Vagina (tissue), 2 donors: ENCODE measurements around the gene LRRC73. TPM values are rescaled to one million over a fixed set of nuclear protein-coding genes. Genes with fewer than 3 reads are reported as not detected.

Experiments used
- DNase-seq, 2 donors: peaks; one replicate each; pipeline ENCODE4 v3.0.0-alpha.2; 2017; ENCODE audit errors: extremely low spot score in 2 of 2
- H3K27ac ChIP-seq: fragments of 200-600 bp; sonication (generic); one replicate; pipeline ENCODE4 v1.5.1; 2019
- H3K27me3 ChIP-seq: fragments of 200-600 bp; sonication (generic); one replicate; pipeline ENCODE4 v1.5.1; 2019
- H3K36me3 ChIP-seq, 2 donors: fragments of 200-600 bp; sonication (generic); one replicate each; pipeline ENCODE4 v1.5.1; 2017 to 2019
- H3K4me1 ChIP-seq: fragments of 200-600 bp; sonication (generic); one replicate; pipeline ENCODE4 v1.5.1; 2019
- H3K4me3 ChIP-seq, 2 donors: fragments of 200-600 bp; sonication (generic); 1 replicate in 1 of 2; 2 replicates in 1 of 2; pipeline ENCODE4 v1.5.1; 2016 to 2019
- H3K9me3 ChIP-seq: fragments of 200-600 bp; sonication (generic); one replicate; pipeline ENCODE4 v1.5.1; 2019
- CTCF ChIP-seq, 3 experiments: fragments of 450-650 bp in 2 of 3; fragments of 200-600 bp in 1 of 3; sonication (generic) in 1 of 3; IDR thresholded peaks; one replicate each; pipeline ENCODE4 v1.5.1; 2017 to 2019; ENCODE audit warnings: antibody characterized with exemption in 3 of 3, mild to moderate bottlenecking in 2 of 3, moderate library complexity in 2 of 3
- POLR2A ChIP-seq, 2 donors: fragments of 450-650 bp; IDR thresholded peaks; one replicate each; pipeline ENCODE4 v1.6.1; 2017; ENCODE audit warnings: antibody characterized with exemption in 2 of 2, mild to moderate bottlenecking in 2 of 2, moderate library complexity in 2 of 2
- POLR2AphosphoS5 ChIP-seq, 2 donors: sonication (generic); formaldehyde crosslinking; IDR thresholded peaks; one replicate each; pipeline ENCODE4 v1.9.0; 2017; ENCODE audit warnings: antibody characterized with exemption in 2 of 2, mild to moderate bottlenecking in 2 of 2, low read depth in 1 of 2; ENCODE audit not compliant: insufficient read depth in 1 of 2
- intact Hi-C: fragments of 100-400 bp; cut with DNase I; formaldehyde crosslinking; loops from one replicate; pipeline ENCODE4 v1.15.1; 2023
- total RNA-seq: library from RNA; depleted of rRNA; stranded (reverse); fragments of >200 nt; gene quantifications from one replicate; pipeline ENCODE4 v1.2.3, GENCODE V29; 2016

LRRC73 gene
- total RNA-seq, 1 donor from 2014 or later, result not detected

- Histone ChIP-seq H3K27ac (no peak overlapping the region), H3K9me3 (no peaks in the 10 kb centered on the region)
These were observed 4.0 kb downstream of the LRRC73 start for GRCh38 chr6:43506171-43506570.

GRCh38 chr6:43505718-43506117 lies 4.4 kb downstream of the LRRC73 start:
- no peak for TF ChIP-seq POLR2A (IDR thresholded peaks at IDR 0.05)
- TF ChIP-seq POLR2AphosphoS5 (IDR thresholded peaks at IDR 0.05; ENCODE audit: insufficient read depth in 1 of 2, low read depth in 1 of 2), result no peak
- TF ChIP-seq CTCF (IDR thresholded peaks at IDR 0.05), result no peak
- Histone ChIP-seq H3K36me3 (peaks cover 0 to 38% of the 10 kb centered on the region in 2 donors), H3K27ac (no peak overlapping the region), H3K4me1 (peaks cover 20% of the 10 kb centered on the region), H3K9me3 (no peaks in the 10 kb centered on the region), H3K27me3 (no peaks in the 10 kb centered on the region), H3K4me3 (no peak overlapping the region)
- DNase-seq, result no peak
- intact Hi-C loops, result loop anchor here (5.0 to 10.0 kb wide), 2 partner anchors 53 to 141 kb away; partner anchors contain the start of gene ZNF318

More at GRCh38 chr6:43506171-43506570, 4.0 kb downstream of the LRRC73 start:
- Histone ChIP-seq H3K27me3 (no peaks in the 10 kb centered on the region), H3K36me3 (peaks cover 0 to 38% of the 10 kb centered on the region in 2 donors), H3K4me3 (no peak overlapping the region), H3K4me1 (peaks cover 24% of the 10 kb centered on the region)
- DNase-seq, result no peak
- TF ChIP-seq POLR2AphosphoS5 (IDR thresholded peaks at IDR 0.05; ENCODE audit: insufficient read depth in 1 of 2, low read depth in 1 of 2) (no peak), CTCF (IDR thresholded peaks at IDR 0.05) (no peak), POLR2A (IDR thresholded peaks at IDR 0.05) (no peak)
- intact Hi-C loops, result loop anchor here (5.0 to 10.0 kb wide), 2 partner anchors 54 to 141 kb away; partner anchors contain the start of gene ZNF318

- H3K27ac ChIP-seq, result no peak overlapping the region
- peaks cover 0 to 42% of the 10 kb centered on the region in 2 donors for H3K36me3 ChIP-seq
- H3K4me1 ChIP-seq, result peaks cover 16% of the 10 kb centered on the region
- no peaks in the 10 kb centered on the region for H3K9me3 ChIP-seq
- no peaks in the 10 kb centered on the region for H3K27me3 ChIP-seq
- intact Hi-C loops, result loop anchor here (5.0 to 10.0 kb wide), 2 partner anchors 53 to 140 kb away; partner anchors contain the start of gene ZNF318
- no peak for TF ChIP-seq CTCF (IDR thresholded peaks at IDR 0.05)
- H3K4me3 ChIP-seq, result no peak overlapping the region
- DNase-seq, result no peak
These were observed 5.2 kb downstream of the LRRC73 start for GRCh38 chr6:43504756-43505593.

GRCh38 chr6:43503443-43503842 lies 6.7 kb downstream of the LRRC73 start:
- intact Hi-C loops, result loop anchor here (10.0 kb wide), 1 partner anchor 139 kb away; the partner anchor contains the start of gene ZNF318
- Histone ChIP-seq H3K36me3 (peaks cover 0 to 58% of the 10 kb centered on the region in 2 donors), H3K4me1 (peaks cover 5% of the 10 kb centered on the region), H3K4me3 (no peak overlapping the region), H3K27me3 (no peaks in the 10 kb centered on the region), H3K27ac (no peak overlapping the region), H3K9me3 (no peaks in the 10 kb centered on the region)
- no peak for DNase-seq
- no peak for TF ChIP-seq CTCF (IDR thresholded peaks at IDR 0.05)

GRCh38 chr6:43502666-43503065 lies 7.5 kb downstream of the LRRC73 start:
- Histone ChIP-seq H3K4me3 (no peak overlapping the region), H3K36me3 (peaks cover 0 to 63% of the 10 kb centered on the region in 2 donors), H3K27me3 (no peaks in the 10 kb centered on the region), H3K27ac (no peak overlapping the region), H3K4me1 (peaks cover 5% of the 10 kb centered on the region), H3K9me3 (no peaks in the 10 kb centered on the region)
- no peak for DNase-seq
- TF ChIP-seq POLR2AphosphoS5 (IDR thresholded peaks at IDR 0.05; ENCODE audit: insufficient read depth in 1 of 2, low read depth in 1 of 2) (no peak), POLR2A (IDR thresholded peaks at IDR 0.05) (no peak), CTCF (IDR thresholded peaks at IDR 0.05) (no peak)
- intact Hi-C loops, result loop anchor here (10.0 kb wide), 1 partner anchor 138 kb away; the partner anchor contains the start of gene ZNF318
